KMS-11 (cell line): ENCODE measurements around the gene FIGNL2.

Source experiments
- H2AFZ ChIP-seq: fragments of 200-600 bp; sonication (generic); 2 replicates; pipeline ENCODE4 v1.6.1; 2016; ENCODE audit warnings: antibody characterized with exemption, mixed run types, low read depth
- H3K27ac ChIP-seq: fragments of 200-600 bp; sonication (generic); 2 replicates; pipeline ENCODE4 v1.6.1; 2016; ENCODE audit warnings: mild to moderate bottlenecking, mixed run types
- H3K27me3 ChIP-seq: fragments of 200-600 bp; sonication (generic); 2 replicates; pipeline ENCODE4 v1.6.1; 2017; ENCODE audit warnings: mild to moderate bottlenecking, low read depth, mixed run types, moderate library complexity; ENCODE audit not compliant: insufficient read depth
- H3K36me3 ChIP-seq: fragments of 200-600 bp; sonication (generic); 2 replicates; pipeline ENCODE4 v1.6.1; 2017; ENCODE audit warnings: mild to moderate bottlenecking, mixed run types; ENCODE audit not compliant: insufficient read depth
- H3K4me1 ChIP-seq: fragments of 200-600 bp; sonication (generic); 2 replicates; pipeline ENCODE4 v1.6.1; 2016; ENCODE audit warnings: mild to moderate bottlenecking, low read depth, mixed run types; ENCODE audit not compliant: poor library complexity, severe bottlenecking
- H3K4me2 ChIP-seq: fragments of 200-600 bp; sonication (generic); 2 replicates; pipeline ENCODE4 v1.7.0; 2016; ENCODE audit warnings: mild to moderate bottlenecking, mixed run types
- H3K4me3 ChIP-seq: fragments of 200-600 bp; sonication (generic); IDR thresholded peaks from 2 replicates; pipeline ENCODE4 v1.6.1; 2017; ENCODE audit warnings: low read depth, low read length, mixed read lengths; ENCODE audit not compliant: insufficient read depth
- H3K79me2 ChIP-seq: fragments of 200-600 bp; sonication (generic); 2 replicates; pipeline ENCODE4 v1.6.1; 2016; ENCODE audit warnings: low read depth, mixed run types; ENCODE audit not compliant: insufficient read depth
- H3K9ac ChIP-seq: fragments of 200-600 bp; sonication (generic); 2 replicates; pipeline ENCODE4 v1.6.1; 2016; ENCODE audit warnings: mild to moderate bottlenecking, mixed run types
- H4K20me1 ChIP-seq: fragments of 200-600 bp; sonication (generic); 2 replicates; pipeline ENCODE4 v1.6.1; 2016; ENCODE audit warnings: mild to moderate bottlenecking, mixed run types; ENCODE audit not compliant: insufficient read depth
- CTCF ChIP-seq: fragments of 200-600 bp; sonication (generic); conservative IDR thresholded peaks from 2 replicates; pipeline ENCODE4 v1.6.1; 2017; ENCODE audit warnings: low read depth, mild to moderate bottlenecking, antibody characterized with exemption, low read length, moderate library complexity, mixed read lengths

The FIGNL2 gene

GRCh38 chr12:51870504-51870903 is 22.0 kb upstream of the FIGNL2 start:
- no peak overlapping the region for H2AFZ ChIP-seq

GRCh38 chr12:51869931-51870330 is 21.4 kb upstream of the FIGNL2 start:
- Histone ChIP-seq H3K36me3 (no peaks in the 10 kb centered on the region), H3K79me2 (no peaks in the 10 kb centered on the region), H3K4me1 (no peaks in the 10 kb centered on the region), H3K4me3 (no peak overlapping the region), H4K20me1 (no peaks in the 10 kb centered on the region), H3K4me2 (no peak overlapping the region), H3K27ac (no peak overlapping the region), H3K27me3 (no peaks in the 10 kb centered on the region; the same call in 1 of the 2 replicates), H3K9ac (no peak overlapping the region), H2AFZ (no peak overlapping the region)
- no peak for TF ChIP-seq CTCF

More at GRCh38 chr12:51870504-51870903, 22.0 kb upstream of the FIGNL2 start:
- TF ChIP-seq CTCF = no peak
- Histone ChIP-seq H3K27me3 (no peaks in the 10 kb centered on the region; the same call in 1 of the 2 replicates), H4K20me1 (no peaks in the 10 kb centered on the region), H3K36me3 (no peaks in the 10 kb centered on the region), H3K4me3 (no peak overlapping the region), H3K79me2 (no peaks in the 10 kb centered on the region), H3K4me1 (no peaks in the 10 kb centered on the region), H3K27ac (no peak overlapping the region), H3K4me2 (no peak overlapping the region), H3K9ac (no peak overlapping the region)

GRCh38 chr12:51869496-51869865 is 21.0 kb upstream of the FIGNL2 start:
- Histone ChIP-seq H3K27ac (no peak overlapping the region), H3K27me3 (no peaks in the 10 kb centered on the region; the same call in 1 of the 2 replicates), H3K4me1 (no peaks in the 10 kb centered on the region), H3K36me3 (no peaks in the 10 kb centered on the region), H3K9ac (no peak overlapping the region), H3K79me2 (no peaks in the 10 kb centered on the region), H3K4me3 (no peak overlapping the region), H2AFZ (no peak overlapping the region), H4K20me1 (no peaks in the 10 kb centered on the region), H3K4me2 (no peak overlapping the region)
- no peak for TF ChIP-seq CTCF

GRCh38 chr12:51868821-51869495 is 20.4 kb upstream of the FIGNL2 start:
- Histone ChIP-seq H3K27ac (no peak overlapping the region), H3K4me2 (no peak overlapping the region), H3K36me3 (no peaks in the 10 kb centered on the region), H3K4me3 (no peak overlapping the region), H4K20me1 (no peaks in the 10 kb centered on the region), H3K9ac (no peak overlapping the region), H2AFZ (no peak overlapping the region), H3K27me3 (no peaks in the 10 kb centered on the region; the same call in 1 of the 2 replicates), H3K4me1 (no peaks in the 10 kb centered on the region), H3K79me2 (no peaks in the 10 kb centered on the region)
- TF ChIP-seq CTCF = no peak
